ENCODE measurements around the gene GSTK1. TPM values are rescaled to one million over a fixed set of nuclear protein-coding genes. Genes with fewer than 3 reads are reported as not detected.
A peak's percentile ranks its signal among the peaks of the same experiment; 100 is the strongest.

The GSTK1 gene
- total and polyA plus RNA-seq, 10 of the 15 experiments (the other 5 are each of a cell fraction or from before 2014, with no cell fraction given) = 76.2 to 166 (median 127) TPM

DNA sequence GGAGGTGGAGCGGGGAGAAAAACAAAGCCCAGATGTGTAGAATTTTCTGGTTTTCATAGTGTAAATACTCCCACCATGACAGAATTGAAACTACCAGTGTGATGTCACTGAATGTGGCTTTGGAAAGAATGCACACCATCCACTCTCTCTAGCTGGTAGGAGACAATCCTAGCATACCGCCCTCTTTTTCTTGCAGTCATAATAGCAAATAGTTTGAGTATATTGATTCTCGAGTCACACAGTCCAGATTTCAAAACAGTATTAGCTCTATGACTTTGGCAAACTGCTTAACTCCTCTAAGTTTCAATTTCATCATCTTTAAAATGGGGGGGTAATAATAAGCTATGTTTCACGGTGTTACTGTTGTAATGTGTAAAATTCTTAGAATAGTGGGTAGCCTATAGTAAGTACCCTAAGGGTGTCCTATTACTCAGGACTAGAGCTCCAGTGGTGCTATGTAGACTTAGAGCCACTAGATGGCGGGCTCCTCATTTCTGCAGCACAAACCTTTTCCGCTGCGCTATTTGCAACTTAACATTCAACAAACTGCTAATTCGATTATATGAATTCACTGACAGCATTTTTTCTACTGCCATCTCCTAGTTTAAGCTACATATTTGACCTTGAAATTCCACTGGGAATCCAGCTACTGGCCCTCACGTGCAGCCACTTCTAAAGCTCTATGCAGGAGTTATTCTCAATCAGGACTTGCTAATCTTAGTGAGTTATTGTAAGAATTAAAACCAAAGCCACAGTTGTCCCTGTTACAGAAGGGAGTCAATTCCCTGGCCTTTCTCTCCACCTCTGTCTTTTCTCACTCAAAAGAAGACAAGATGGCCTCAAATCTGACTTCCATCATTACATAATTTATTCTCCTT is 22.7 kb upstream of the GSTK1 start (continued):
- TF ChIP-seq, protein P1, sequence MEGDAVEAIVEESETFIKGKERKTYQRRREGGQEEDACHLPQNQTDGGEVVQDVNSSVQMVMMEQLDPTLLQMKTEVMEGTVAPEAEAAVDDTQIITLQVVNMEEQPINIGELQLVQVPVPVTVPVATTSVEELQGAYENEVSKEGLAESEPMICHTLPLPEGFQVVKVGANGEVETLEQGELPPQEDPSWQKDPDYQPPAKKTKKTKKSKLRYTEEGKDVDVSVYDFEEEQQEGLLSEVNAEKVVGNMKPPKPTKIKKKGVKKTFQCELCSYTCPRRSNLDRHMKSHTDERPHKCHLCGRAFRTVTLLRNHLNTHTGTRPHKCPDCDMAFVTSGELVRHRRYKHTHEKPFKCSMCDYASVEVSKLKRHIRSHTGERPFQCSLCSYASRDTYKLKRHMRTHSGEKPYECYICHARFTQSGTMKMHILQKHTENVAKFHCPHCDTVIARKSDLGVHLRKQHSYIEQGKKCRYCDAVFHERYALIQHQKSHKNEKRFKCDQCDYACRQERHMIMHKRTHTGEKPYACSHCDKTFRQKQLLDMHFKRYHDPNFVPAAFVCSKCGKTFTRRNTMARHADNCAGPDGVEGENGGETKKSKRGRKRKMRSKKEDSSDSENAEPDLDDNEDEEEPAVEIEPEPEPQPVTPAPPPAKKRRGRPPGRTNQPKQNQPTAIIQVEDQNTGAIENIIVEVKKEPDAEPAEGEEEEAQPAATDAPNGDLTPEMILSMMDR (IDR thresholded peaks at IDR 0.05 in 2 of 3, conservative IDR thresholded peaks at IDR 0.05 in 1 of 3; ENCODE audit: control insufficient read depth in 2 of 3, extremely low read depth in 1 of 3, insufficient read depth in 1 of 3, low read depth in 3 of 3, low read length in 3 of 3) = peak; percentile 82 to 95 (median 91)
- no peak for TF ChIP-seq BACH1 (IDR thresholded peaks at IDR 0.05; ENCODE audit: borderline replicate concordance)
- no peak for TF ChIP-seq CHD2 (IDR thresholded peaks at IDR 0.05; ENCODE audit: borderline replicate concordance, low read depth, low read length)
- no peak for TF ChIP-seq FOS (IDR thresholded peaks at IDR 0.05; ENCODE audit: borderline replicate concordance, extremely low read depth, insufficient read length)
- TF ChIP-seq GABPA (IDR thresholded peaks at IDR 0.05; ENCODE audit: low read depth) = no peak
- TF ChIP-seq ZNF207 (IDR thresholded peaks at IDR 0.05; ENCODE audit: borderline replicate concordance) = no peak
- no peak for TF ChIP-seq WRNIP1 (IDR thresholded peaks at IDR 0.05; ENCODE audit: borderline replicate concordance, low read depth, low read length)
- TF ChIP-seq, protein P2, sequence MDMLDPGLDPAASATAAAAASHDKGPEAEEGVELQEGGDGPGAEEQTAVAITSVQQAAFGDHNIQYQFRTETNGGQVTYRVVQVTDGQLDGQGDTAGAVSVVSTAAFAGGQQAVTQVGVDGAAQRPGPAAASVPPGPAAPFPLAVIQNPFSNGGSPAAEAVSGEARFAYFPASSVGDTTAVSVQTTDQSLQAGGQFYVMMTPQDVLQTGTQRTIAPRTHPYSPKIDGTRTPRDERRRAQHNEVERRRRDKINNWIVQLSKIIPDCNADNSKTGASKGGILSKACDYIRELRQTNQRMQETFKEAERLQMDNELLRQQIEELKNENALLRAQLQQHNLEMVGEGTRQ (IDR thresholded peaks at IDR 0.05; ENCODE audit: borderline replicate concordance, low read depth, low read length) = no peak
- TF ChIP-seq, protein P3, sequence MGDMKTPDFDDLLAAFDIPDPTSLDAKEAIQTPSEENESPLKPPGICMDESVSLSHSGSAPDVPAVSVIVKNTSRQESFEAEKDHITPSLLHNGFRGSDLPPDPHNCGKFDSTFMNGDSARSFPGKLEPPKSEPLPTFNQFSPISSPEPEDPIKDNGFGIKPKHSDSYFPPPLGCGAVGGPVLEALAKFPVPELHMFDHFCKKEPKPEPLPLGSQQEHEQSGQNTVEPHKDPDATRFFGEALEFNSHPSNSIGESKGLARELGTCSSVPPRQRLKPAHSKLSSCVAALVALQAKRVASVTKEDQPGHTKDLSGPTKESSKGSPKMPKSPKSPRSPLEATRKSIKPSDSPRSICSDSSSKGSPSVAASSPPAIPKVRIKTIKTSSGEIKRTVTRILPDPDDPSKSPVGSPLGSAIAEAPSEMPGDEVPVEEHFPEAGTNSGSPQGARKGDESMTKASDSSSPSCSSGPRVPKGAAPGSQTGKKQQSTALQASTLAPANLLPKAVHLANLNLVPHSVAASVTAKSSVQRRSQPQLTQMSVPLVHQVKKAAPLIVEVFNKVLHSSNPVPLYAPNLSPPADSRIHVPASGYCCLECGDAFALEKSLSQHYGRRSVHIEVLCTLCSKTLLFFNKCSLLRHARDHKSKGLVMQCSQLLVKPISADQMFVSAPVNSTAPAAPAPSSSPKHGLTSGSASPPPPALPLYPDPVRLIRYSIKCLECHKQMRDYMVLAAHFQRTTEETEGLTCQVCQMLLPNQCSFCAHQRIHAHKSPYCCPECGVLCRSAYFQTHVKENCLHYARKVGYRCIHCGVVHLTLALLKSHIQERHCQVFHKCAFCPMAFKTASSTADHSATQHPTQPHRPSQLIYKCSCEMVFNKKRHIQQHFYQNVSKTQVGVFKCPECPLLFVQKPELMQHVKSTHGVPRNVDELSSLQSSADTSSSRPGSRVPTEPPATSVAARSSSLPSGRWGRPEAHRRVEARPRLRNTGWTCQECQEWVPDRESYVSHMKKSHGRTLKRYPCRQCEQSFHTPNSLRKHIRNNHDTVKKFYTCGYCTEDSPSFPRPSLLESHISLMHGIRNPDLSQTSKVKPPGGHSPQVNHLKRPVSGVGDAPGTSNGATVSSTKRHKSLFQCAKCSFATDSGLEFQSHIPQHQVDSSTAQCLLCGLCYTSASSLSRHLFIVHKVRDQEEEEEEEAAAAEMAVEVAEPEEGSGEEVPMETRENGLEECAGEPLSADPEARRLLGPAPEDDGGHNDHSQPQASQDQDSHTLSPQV (IDR thresholded peaks at IDR 0.05) = no peak
- TF ChIP-seq, protein P4, sequence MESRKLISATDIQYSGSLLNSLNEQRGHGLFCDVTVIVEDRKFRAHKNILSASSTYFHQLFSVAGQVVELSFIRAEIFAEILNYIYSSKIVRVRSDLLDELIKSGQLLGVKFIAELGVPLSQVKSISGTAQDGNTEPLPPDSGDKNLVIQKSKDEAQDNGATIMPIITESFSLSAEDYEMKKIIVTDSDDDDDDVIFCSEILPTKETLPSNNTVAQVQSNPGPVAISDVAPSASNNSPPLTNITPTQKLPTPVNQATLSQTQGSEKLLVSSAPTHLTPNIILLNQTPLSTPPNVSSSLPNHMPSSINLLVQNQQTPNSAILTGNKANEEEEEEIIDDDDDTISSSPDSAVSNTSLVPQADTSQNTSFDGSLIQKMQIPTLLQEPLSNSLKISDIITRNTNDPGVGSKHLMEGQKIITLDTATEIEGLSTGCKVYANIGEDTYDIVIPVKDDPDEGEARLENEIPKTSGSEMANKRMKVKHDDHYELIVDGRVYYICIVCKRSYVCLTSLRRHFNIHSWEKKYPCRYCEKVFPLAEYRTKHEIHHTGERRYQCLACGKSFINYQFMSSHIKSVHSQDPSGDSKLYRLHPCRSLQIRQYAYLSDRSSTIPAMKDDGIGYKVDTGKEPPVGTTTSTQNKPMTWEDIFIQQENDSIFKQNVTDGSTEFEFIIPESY (IDR thresholded peaks at IDR 0.05) = no peak
- no peak for TF ChIP-seq PAX5 (IDR thresholded peaks at IDR 0.05; ENCODE audit: borderline replicate concordance, low read depth, low read length)
- TF ChIP-seq, protein P5, sequence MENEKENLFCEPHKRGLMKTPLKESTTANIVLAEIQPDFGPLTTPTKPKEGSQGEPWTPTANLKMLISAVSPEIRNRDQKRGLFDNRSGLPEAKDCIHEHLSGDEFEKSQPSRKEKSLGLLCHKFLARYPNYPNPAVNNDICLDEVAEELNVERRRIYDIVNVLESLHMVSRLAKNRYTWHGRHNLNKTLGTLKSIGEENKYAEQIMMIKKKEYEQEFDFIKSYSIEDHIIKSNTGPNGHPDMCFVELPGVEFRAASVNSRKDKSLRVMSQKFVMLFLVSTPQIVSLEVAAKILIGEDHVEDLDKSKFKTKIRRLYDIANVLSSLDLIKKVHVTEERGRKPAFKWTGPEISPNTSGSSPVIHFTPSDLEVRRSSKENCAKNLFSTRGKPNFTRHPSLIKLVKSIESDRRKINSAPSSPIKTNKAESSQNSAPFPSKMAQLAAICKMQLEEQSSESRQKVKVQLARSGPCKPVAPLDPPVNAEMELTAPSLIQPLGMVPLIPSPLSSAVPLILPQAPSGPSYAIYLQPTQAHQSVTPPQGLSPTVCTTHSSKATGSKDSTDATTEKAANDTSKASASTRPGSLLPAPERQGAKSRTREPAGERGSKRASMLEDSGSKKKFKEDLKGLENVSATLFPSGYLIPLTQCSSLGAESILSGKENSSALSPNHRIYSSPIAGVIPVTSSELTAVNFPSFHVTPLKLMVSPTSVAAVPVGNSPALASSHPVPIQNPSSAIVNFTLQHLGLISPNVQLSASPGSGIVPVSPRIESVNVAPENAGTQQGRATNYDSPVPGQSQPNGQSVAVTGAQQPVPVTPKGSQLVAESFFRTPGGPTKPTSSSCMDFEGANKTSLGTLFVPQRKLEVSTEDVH (IDR thresholded peaks at IDR 0.05; ENCODE audit: low read depth, partially characterized antibody) = no peak
- TF ChIP-seq SIN3A (IDR thresholded peaks at IDR 0.05; ENCODE audit: low read depth, low read length) = no peak
